Caco-2 (cell line): ENCODE data around the gene PMPCA. TPM values are rescaled to one million over a fixed set of nuclear protein-coding genes. Genes with fewer than 3 reads are reported as not detected.
A peak's percentile ranks its signal among the peaks of the same experiment; 100 is the strongest.

Experiments
- BruUV-seq: library from RNA; stranded (reverse); fragments of 400-500 nt; replicated peaks from 2 replicates; lab custom pipeline; 2021; lab: Mats Ljungman, UMichigan
- CTCF ChIA-PET: fragments of 300-600 bp; sonication (Branson Sonifier 250); formaldehyde crosslinking; loops from one replicate; lab custom pipeline; 2022; ENCODE audit warnings: antibody characterized with exemption; lab: Charles Lee
- POLR2A ChIA-PET: fragments of 300-600 bp; sonication (Branson Sonifier 250); formaldehyde crosslinking; loops from one replicate; lab custom pipeline; 2022; ENCODE audit warnings: antibody characterized with exemption; lab: Charles Lee
- DNase-seq, 2 experiments: peaks; one replicate each; pipeline versions ENCODE4 v3.0.0 to v3.0.0-alpha.2; 2020 to 2022
- H3K27me3 ChIP-seq: replicated peaks from 2 replicates; pipeline ENCODE4 v1.6.0; 2011; ENCODE audit warnings: low read length; ENCODE audit not compliant: control insufficient read depth, insufficient read depth
- H3K36me3 ChIP-seq: 2 replicates; pipeline ENCODE4 v1.5.1; 2011; ENCODE audit warnings: low read length; ENCODE audit not compliant: control insufficient read depth, insufficient read depth
- H3K4me1 ChIP-seq: fragments of 250-450 bp; sonication (Bioruptor Pico); 2 replicates; pipeline ENCODE4 v1.5.1; 2020; ENCODE audit warnings: mild to moderate bottlenecking
- H3K4me3 ChIP-seq: 2 replicates; pipeline ENCODE4 v1.5.1; 2011; ENCODE audit warnings: low read depth, mild to moderate bottlenecking, control low read depth, low read length
- H3K9me3 ChIP-seq: fragments of 250-450 bp; sonication (Bioruptor Pico); 2 replicates; pipeline ENCODE4 v1.5.1; 2020; ENCODE audit warnings: mild to moderate bottlenecking, moderate library complexity
- H3K27ac Mint-ChIP-seq: one replicate; pipeline ENCODE4 v1.8.0; 2022; ENCODE audit warnings: mixed read lengths; ENCODE audit not compliant: unreplicated experiment
- H3K27me3 Mint-ChIP-seq: one replicate; pipeline ENCODE4 v1.8.0; 2022; ENCODE audit warnings: mixed read lengths; ENCODE audit not compliant: insufficient read depth, unreplicated experiment
- H3K36me3 Mint-ChIP-seq: one replicate; pipeline ENCODE4 v1.8.0; 2022; ENCODE audit warnings: mild to moderate bottlenecking, mixed read lengths; ENCODE audit not compliant: insufficient read depth, unreplicated experiment
- H3K4me1 Mint-ChIP-seq: one replicate; pipeline ENCODE4 v1.8.0; 2022; ENCODE audit warnings: low read depth, mixed read lengths; ENCODE audit not compliant: unreplicated experiment
- H3K4me3 Mint-ChIP-seq: one replicate; pipeline ENCODE4 v1.8.0; 2022; ENCODE audit warnings: mild to moderate bottlenecking, moderate library complexity, mixed read lengths; ENCODE audit not compliant: unreplicated experiment
- H3K9me3 Mint-ChIP-seq: one replicate; pipeline ENCODE4 v1.8.0; 2022; ENCODE audit warnings: mixed read lengths; ENCODE audit not compliant: unreplicated experiment
- intact Hi-C: fragments of 100-400 bp; cut with micrococcal nuclease; formaldehyde crosslinking; loops from one replicate; pipeline ENCODE4 v1.10.0; 2022; ENCODE audit not compliant: unreplicated experiment
- total RNA-seq: library from RNA; stranded (reverse); gene quantifications from 2 replicates; pipeline ENCODE4 v1.2.3, GENCODE V29; 2022
- TF ChIP-seq, protein P1 (sequence below), 2 experiments: fragments of 200-600 bp in 1 of 2; IDR thresholded peaks; 1 replicate in 1 of 2; 2 replicates in 1 of 2; pipeline versions ENCODE4 v1.5.1 to v1.8.0; 2011 to 2022; ENCODE audit warnings: antibody characterized with exemption in 1 of 2, control low read depth in 1 of 2, inconsistent platforms in 1 of 2, low read depth in 1 of 2, low read length in 1 of 2, mild to moderate bottlenecking in 1 of 2, moderate library complexity in 1 of 2; ENCODE audit not compliant: insufficient read depth in 1 of 2, severe bottlenecking in 1 of 2, unreplicated experiment in 1 of 2

PMPCA gene
- total RNA-seq, 1 experiment from 2014 or later, result 91.5 TPM

DNA sequence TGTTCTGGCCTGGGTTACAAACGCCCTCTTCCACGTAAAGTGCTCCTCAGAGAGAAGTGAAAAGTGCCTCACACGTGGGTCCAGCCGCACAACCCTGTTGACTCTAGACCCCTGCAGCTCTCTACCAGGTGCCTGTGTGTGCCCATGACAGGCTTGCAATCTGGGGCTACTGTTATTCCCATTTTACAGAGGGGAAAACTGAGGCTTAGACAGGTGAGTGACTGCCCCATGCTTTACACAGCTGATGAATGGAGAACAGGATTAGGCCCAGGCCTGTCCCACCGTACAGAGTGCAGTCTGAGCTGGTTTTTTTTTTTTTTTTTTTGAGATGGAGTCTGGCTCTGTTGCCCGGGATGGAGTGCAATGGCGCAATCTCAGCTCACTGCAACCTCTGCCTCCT lies 35.3 kb downstream of the PMPCA start:
- CTCF ChIA-PET, result no interaction called here
- H3K4me1 Mint-ChIP-seq, result no peaks in the 10 kb centered on the region
- H3K36me3 Mint-ChIP-seq, result peaks cover 97% of the 10 kb centered on the region
- no peak overlapping the region for H3K27ac Mint-ChIP-seq
- intact Hi-C loops, result no loop called here
- no peak overlapping the region for H3K4me3 Mint-ChIP-seq
- H3K4me3 ChIP-seq, result no peak overlapping the region
- no peaks in the 10 kb centered on the region for H3K9me3 Mint-ChIP-seq
- no peaks in the 10 kb centered on the region for H3K9me3 ChIP-seq
- no peak for DNase-seq
- H3K27me3 ChIP-seq, result no peaks in the 10 kb centered on the region
- H3K4me1 ChIP-seq, result no peaks in the 10 kb centered on the region
- TF ChIP-seq, protein P1, sequence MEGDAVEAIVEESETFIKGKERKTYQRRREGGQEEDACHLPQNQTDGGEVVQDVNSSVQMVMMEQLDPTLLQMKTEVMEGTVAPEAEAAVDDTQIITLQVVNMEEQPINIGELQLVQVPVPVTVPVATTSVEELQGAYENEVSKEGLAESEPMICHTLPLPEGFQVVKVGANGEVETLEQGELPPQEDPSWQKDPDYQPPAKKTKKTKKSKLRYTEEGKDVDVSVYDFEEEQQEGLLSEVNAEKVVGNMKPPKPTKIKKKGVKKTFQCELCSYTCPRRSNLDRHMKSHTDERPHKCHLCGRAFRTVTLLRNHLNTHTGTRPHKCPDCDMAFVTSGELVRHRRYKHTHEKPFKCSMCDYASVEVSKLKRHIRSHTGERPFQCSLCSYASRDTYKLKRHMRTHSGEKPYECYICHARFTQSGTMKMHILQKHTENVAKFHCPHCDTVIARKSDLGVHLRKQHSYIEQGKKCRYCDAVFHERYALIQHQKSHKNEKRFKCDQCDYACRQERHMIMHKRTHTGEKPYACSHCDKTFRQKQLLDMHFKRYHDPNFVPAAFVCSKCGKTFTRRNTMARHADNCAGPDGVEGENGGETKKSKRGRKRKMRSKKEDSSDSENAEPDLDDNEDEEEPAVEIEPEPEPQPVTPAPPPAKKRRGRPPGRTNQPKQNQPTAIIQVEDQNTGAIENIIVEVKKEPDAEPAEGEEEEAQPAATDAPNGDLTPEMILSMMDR (IDR thresholded peaks at IDR 0.05; ENCODE audit: insufficient read depth in 1 of 2, low read depth in 1 of 2, low read length in 1 of 2, severe bottlenecking in 1 of 2, unreplicated experiment in 1 of 2), result no peak
- POLR2A ChIA-PET, result no interaction called here
- peaks cover 2% of the 10 kb centered on the region; the same call in 1 of the 2 replicates for H3K36me3 ChIP-seq
- H3K27me3 Mint-ChIP-seq, result no peaks in the 10 kb centered on the region
- no TSS peak for BruUV-seq

DNA sequence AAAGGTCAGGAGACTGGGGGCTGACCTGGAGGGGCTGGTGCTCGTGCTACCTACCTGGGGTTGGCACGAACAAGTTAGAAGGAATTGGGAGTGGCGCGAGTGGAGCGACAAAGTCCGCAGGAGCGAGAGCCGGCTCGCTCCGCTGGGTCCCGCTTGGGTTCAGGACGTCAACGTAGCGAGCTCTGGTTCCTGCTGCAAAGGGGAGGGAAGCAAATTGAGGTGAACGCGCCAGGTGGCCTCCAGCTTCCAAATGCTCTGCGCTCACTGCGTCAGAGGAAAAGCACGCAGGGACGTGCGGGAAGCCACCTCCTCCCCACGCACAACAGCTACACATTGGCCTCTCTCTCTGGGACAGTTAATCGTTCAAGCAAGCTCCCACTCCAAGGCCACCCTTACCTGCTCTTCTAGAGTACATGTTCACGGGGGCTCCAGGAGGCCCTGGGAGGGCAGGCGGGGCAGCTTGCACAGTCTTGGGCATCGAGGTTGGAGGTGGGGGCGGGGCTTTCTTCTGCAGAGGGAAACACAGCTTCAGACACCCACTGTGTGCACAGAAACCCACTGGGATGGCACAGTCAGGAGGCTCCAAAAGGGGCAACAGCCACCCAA lies 36.8 kb downstream of the PMPCA start:
- H3K36me3 ChIP-seq, result peaks cover 3% of the 10 kb centered on the region; the same call in 1 of the 2 replicates
- Mint-ChIP-seq H3K4me3 (no peak overlapping the region), H3K4me1 (no peaks in the 10 kb centered on the region), H3K27ac (no peak overlapping the region), H3K27me3 (no peaks in the 10 kb centered on the region), H3K36me3 (peaks cover 99% of the 10 kb centered on the region), H3K9me3 (no peaks in the 10 kb centered on the region)
- BruUV-seq, result no TSS peak
- TF ChIP-seq, protein P1 (IDR thresholded peaks at IDR 0.05; ENCODE audit: insufficient read depth in 1 of 2, low read depth in 1 of 2, low read length in 1 of 2, severe bottlenecking in 1 of 2, unreplicated experiment in 1 of 2), result no peak
- no peaks in the 10 kb centered on the region for H3K9me3 ChIP-seq
- no peak overlapping the region for H3K4me3 ChIP-seq
- H3K27me3 ChIP-seq, result no peaks in the 10 kb centered on the region
- intact Hi-C loops, result no loop called here
- CTCF ChIA-PET, result interaction anchor here (0.5 kb wide), 1 partner anchor 20 kb away, joined by 3 read pairs; no protein-coding TSS in a partner anchor
- H3K4me1 ChIP-seq, result no peaks in the 10 kb centered on the region
- POLR2A ChIA-PET, result no interaction called here
- no peak for DNase-seq

DNA sequence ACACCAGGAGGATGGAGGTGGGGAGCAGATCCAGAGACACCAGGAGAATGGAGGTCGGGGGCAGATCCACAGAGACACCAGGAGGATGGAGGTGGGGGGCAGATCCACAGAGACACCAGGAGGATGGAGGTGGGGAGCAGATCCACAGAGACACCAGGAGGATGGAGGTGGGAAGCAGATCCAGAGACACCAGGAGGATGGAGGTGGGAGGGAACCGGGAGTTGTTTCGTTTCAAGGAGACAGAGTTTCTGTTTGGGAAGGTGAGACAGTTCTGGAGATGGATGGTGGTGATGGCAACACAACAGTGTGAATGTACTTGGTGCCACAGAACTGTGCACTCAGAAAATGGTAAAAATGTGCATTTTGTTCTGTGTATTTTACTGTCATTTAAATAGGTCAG lies 38.2 kb downstream of the PMPCA start:
- Histone ChIP-seq H3K4me1 (no peaks in the 10 kb centered on the region), H3K36me3 (peaks cover 3% of the 10 kb centered on the region; the same call in 1 of the 2 replicates), H3K27me3 (no peaks in the 10 kb centered on the region), H3K4me3 (no peak overlapping the region), H3K9me3 (no peaks in the 10 kb centered on the region)
- Mint-ChIP-seq H3K27ac (peak overlapping the region; percentile 30), H3K4me1 (no peaks in the 10 kb centered on the region), H3K36me3 (peaks cover 100% of the 10 kb centered on the region), H3K4me3 (no peak overlapping the region), H3K9me3 (no peaks in the 10 kb centered on the region), H3K27me3 (no peaks in the 10 kb centered on the region)
- TF ChIP-seq, protein P1 (IDR thresholded peaks at IDR 0.05; ENCODE audit: insufficient read depth in 1 of 2, low read depth in 1 of 2, low read length in 1 of 2, severe bottlenecking in 1 of 2, unreplicated experiment in 1 of 2), result no peak
- no peak for DNase-seq
- CTCF ChIA-PET, result no interaction called here
- no TSS peak for BruUV-seq
- POLR2A ChIA-PET, result no interaction called here
- intact Hi-C loops, result no loop called here
